ENCODE results near the gene EWSR1. TPM values are rescaled to one million over a fixed set of nuclear protein-coding genes. Genes with fewer than 3 reads are reported as not detected.

EWSR1 gene
- polyA plus RNA-seq, 10 donors: 133 to 217 (median 165) TPM

Other genes starting within 250 kb of the EWSR1 start
- gene C22orf31, start 206.4 kb upstream of the EWSR1 start, polyA plus RNA-seq (ENCODE audit: insufficient read length in 10 of 10): 1 to 10 TPM; 1.1 to 2.4 (median 1.6) TPM
- 10 to 100 TPM; 59.9 to 97.7 (median 82.0) TPM for gene KREMEN1, start 195.2 kb upstream of the EWSR1 start, polyA plus RNA-seq (ENCODE audit: insufficient read length in 10 of 10)
- gene EMID1, start 62.4 kb upstream of the EWSR1 start, polyA plus RNA-seq (ENCODE audit: insufficient read length in 10 of 10): 10 to 100 TPM in 1 of 10 donors, 1 to 10 TPM in 9; 5.5 to 10.7 (median 6.5) TPM
- 10 to 100 TPM; 18.1 to 25.4 (median 21.7) TPM for gene RHBDD3, start 287 bp upstream of the EWSR1 start, polyA plus RNA-seq (ENCODE audit: insufficient read length in 10 of 10)
- 10 to 100 TPM in 6 of 10 donors, 1 to 10 TPM in 4; 8.1 to 15.9 (median 11.9) TPM for gene GAS2L1, start 38.4 kb downstream of the EWSR1 start, polyA plus RNA-seq (ENCODE audit: insufficient read length in 10 of 10)
- 1 to 10 TPM; 1.2 to 3.1 (median 2.3) TPM for gene RASL10A, start 47.4 kb downstream of the EWSR1 start, polyA plus RNA-seq (ENCODE audit: insufficient read length in 10 of 10)
- gene AP1B1, start 120.3 kb downstream of the EWSR1 start, polyA plus RNA-seq (ENCODE audit: insufficient read length in 10 of 10): 10 to 100 TPM; 22.2 to 31.5 (median 26.2) TPM
- gene RFPL1, start 170.3 kb downstream of the EWSR1 start, polyA plus RNA-seq (ENCODE audit: insufficient read length in 10 of 10): under 1 TPM in 7 of 10 donors, not detected in 3; 0.12 to 0.51 (median 0.42) TPM
- gene NEFH, start 211.9 kb downstream of the EWSR1 start, polyA plus RNA-seq (ENCODE audit: insufficient read length in 10 of 10): 1 to 10 TPM in 9 of 10 donors, under 1 TPM in 1; 0.29 to 6.5 (median 3.1) TPM